Fibroblast of villous mesenchyme (primary cell): ENCODE data around the gene LIMK2. TPM values are rescaled to one million over a fixed set of nuclear protein-coding genes. Genes with fewer than 3 reads are reported as not detected.
A peak's percentile ranks its signal among the peaks of the same experiment; 100 is the strongest.
"Not testable (repeated sequence)": the region's sequence is repeated elsewhere in the genome, so short reads cannot be mapped to it uniquely, and the experiment has no call there.

Source experiments
- DNase-seq: peaks from one replicate; pipeline ENCODE4 v3.0.0-alpha.2; 2010; ENCODE audit warnings: low read depth
- H3K4me3 ChIP-seq: 2 replicates; pipeline ENCODE4 v1.5.1; 2011; ENCODE audit warnings: low read depth, mild to moderate bottlenecking, low read length
- total RNA-seq: library from RNA; depleted of rRNA; stranded (reverse); fragments of >200 nt; gene quantifications from 2 replicates; pipeline ENCODE4 v1.2.3, GENCODE V29; 2012
- TF ChIP-seq, protein P1 (sequence below): IDR thresholded peaks from 2 replicates; pipeline ENCODE4 v1.5.1; 2012; ENCODE audit warnings: low read depth, mild to moderate bottlenecking, low read length; ENCODE audit not compliant: insufficient read depth

Gene LIMK2
- total RNA-seq, 1 donor = 50.1 TPM

DNA sequence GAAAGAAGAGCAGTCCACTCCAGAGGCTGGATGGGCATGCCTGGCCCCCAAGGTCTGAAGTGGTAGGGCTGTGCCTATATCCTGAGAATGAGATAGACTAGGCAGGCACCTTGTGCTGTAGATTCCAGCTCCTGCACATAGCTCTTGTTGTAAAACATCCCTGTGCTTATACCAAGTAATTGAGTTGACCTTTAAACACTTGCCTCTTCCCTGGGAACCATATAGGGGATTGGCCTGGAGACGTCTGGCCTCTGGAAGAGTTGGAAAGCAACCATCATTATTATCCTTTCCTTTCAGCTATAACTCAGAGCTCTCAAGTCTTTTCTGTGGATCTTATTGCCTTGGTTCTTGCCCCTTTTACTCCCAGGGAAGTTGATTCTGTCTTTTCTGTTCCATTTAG is 15.1 kb downstream of the LIMK2 start:
- DNase-seq = no peak
- TF ChIP-seq, protein P1, sequence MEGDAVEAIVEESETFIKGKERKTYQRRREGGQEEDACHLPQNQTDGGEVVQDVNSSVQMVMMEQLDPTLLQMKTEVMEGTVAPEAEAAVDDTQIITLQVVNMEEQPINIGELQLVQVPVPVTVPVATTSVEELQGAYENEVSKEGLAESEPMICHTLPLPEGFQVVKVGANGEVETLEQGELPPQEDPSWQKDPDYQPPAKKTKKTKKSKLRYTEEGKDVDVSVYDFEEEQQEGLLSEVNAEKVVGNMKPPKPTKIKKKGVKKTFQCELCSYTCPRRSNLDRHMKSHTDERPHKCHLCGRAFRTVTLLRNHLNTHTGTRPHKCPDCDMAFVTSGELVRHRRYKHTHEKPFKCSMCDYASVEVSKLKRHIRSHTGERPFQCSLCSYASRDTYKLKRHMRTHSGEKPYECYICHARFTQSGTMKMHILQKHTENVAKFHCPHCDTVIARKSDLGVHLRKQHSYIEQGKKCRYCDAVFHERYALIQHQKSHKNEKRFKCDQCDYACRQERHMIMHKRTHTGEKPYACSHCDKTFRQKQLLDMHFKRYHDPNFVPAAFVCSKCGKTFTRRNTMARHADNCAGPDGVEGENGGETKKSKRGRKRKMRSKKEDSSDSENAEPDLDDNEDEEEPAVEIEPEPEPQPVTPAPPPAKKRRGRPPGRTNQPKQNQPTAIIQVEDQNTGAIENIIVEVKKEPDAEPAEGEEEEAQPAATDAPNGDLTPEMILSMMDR = no peak
- no peak overlapping the region for H3K4me3 ChIP-seq

DNA sequence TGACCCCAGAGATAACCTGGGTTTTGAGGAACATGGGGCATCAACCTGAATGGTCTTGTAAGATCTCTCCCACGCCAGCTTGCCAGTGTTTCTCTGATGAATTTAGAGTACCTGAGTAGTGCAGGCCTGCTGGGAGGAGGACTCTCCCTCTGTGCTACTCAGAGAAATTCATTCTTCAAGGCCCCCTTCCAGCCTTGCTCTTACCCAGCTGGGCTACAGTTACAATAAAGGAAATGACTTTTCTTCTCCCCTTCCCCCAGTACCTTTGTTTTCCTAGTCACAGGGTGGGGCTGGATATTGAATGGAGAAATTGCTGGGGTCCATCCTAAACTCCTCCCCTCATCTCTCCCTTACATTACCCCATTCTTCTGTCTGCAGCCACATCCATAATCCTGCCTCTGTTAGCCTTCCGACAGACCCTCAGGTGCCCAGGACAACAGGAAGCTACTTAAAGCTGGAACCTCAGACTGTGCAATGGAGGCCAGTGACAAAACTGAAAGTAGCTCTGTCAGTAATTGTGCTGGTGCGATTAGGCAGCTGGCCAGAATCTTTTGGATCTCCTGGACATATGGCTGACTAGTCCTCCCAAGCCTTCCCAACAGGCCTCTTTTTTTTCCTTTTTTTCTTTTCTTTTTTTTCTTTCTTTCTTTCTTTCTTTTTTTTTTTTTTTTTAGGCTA is 17.4 kb downstream of the LIMK2 start:
- peak; percentile 70 for DNase-seq

GRCh38 chr22:31230155-31230870 is 18.2 kb downstream of the LIMK2 start:
- TF ChIP-seq, protein P1 = no peak
- peak; percentile 67 for DNase-seq
- H3K4me3 ChIP-seq = no peak overlapping the region

More for the DNA sequence above, 17.4 kb downstream of the LIMK2 start:
- H3K4me3 ChIP-seq = no peak overlapping the region
- TF ChIP-seq, protein P1 = no peak

DNA sequence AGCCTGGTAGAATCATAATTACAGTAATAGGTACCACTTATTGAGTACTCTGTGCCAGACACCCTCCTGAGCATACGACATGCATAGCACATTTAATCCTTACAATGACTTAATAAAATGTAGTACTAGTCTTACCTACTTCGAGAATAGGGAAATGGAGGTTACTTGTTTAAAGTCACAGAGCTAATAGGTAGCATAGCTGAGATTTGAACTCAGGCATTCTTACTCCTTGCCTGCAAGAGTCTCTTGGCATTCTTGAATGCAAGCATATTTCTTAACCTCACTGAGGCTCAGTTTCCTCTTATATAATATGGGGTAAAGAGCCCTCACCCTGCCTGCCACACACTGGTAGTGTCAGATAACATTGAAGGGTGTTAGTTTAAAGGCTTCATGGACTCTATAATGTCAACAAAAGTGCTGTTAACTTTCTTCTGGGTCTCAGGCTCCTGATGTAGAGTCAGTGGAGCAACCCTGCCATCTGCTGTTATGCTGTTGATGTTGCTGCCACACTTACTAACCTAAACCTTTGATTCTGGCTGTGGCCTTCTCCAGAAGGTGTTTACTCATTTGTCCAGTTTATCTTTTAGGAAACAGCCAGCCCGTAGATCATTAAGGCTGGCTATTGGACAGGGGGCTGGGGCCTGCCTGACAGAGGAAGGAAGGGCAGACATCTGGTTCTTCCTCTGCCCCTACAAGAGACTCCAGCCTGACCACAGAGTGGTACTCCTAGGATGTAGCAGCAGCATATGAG is 18.9 kb downstream of the LIMK2 start:
- TF ChIP-seq, protein P1 = peak; percentile 90
- DNase-seq = peak; percentile 86
- no peak overlapping the region for H3K4me3 ChIP-seq

DNA sequence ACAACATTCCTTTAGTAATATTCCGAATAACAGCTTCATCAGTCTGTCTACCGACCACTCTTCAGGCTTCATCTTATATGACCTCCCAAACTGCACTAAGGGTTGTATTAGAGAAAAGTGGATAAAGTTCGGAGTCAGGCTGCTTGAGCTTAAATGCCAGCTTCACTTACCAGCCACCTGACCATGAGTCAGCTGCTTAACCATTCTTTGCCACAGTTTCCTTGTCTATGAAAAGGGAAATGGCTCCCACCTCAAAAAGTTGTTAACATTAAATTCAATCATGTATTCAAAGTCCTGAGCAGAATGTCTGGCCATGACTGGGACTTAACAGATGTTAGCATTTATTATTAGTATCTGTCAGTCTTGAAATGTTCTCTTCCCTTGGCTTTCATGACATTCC is 20.9 kb downstream of the LIMK2 start:
- TF ChIP-seq, protein P1 = no peak
- DNase-seq = no peak
- H3K4me3 ChIP-seq = no peak overlapping the region

GRCh38 chr22:31235081-31235480 is 23.0 kb downstream of the LIMK2 start:
- TF ChIP-seq, protein P1 = no peak
- no peak overlapping the region for H3K4me3 ChIP-seq

DNA sequence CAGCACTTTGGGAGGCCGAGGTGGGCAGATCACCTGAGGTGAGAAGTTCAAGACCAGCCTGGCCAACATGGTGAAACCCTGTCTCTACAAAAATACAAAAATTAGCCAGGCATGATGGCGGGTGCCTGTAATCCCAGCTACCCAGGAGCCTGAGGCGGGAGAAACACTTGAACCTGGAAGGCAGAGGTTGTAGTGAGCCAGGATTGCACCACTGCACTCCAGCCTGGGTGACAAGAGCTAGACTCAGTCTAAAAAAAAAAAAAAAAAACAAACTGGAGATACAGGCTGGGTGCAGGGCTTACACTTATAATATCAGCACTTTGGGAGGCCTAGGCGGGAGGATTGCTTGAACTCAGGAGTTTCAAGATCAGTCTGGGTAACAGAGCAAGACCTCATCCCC is 23.9 kb downstream of the LIMK2 start:
- DNase-seq, H3K4me3 ChIP-seq: not testable (repeated sequence)

More at GRCh38 chr22:31235081-31235480, 23.0 kb downstream of the LIMK2 start:
- no peak for DNase-seq
